Lower lobe of right lung (tissue), 2 donors: Measurements from ENCODE around the gene DUSP12. TPM values are rescaled to one million over a fixed set of nuclear protein-coding genes. Genes with fewer than 3 reads are reported as not detected.

Source experiments
- ATAC-seq, 2 donors: fragments of 200-7000 bp; cut with Tn5 transposase; one replicate each; pipeline ENCODE4 v1.9.1; 2020 to 2022; ENCODE audit warnings: mild to moderate bottlenecking in 2 of 2, moderate library complexity in 2 of 2
- DNase-seq: peaks from one replicate; pipeline ENCODE4 v3.0.0-alpha.2; 2020
- H3K27ac ChIP-seq: fragments of 200-600 bp; one replicate; pipeline ENCODE4 v1.8.0; 2022
- H3K27me3 ChIP-seq: fragments of 200-600 bp; one replicate; pipeline ENCODE4 v1.8.0; 2022; ENCODE audit warnings: low read depth
- H3K36me3 ChIP-seq: fragments of 200-600 bp; one replicate; pipeline ENCODE4 v1.8.0; 2022; ENCODE audit warnings: mild to moderate bottlenecking
- H3K4me1 ChIP-seq: fragments of 200-600 bp; one replicate; pipeline ENCODE4 v1.8.0; 2022
- H3K4me3 ChIP-seq: fragments of 200-600 bp; one replicate; pipeline ENCODE4 v1.8.0; 2022; ENCODE audit warnings: mild to moderate bottlenecking
- H3K9me3 ChIP-seq: fragments of 200-600 bp; one replicate; pipeline ENCODE4 v1.8.0; 2022
- CTCF ChIP-seq: fragments of 200-600 bp; IDR thresholded peaks from one replicate; pipeline ENCODE4 v1.8.0; 2022; ENCODE audit warnings: antibody characterized with exemption, mild to moderate bottlenecking
- intact Hi-C: fragments of 100-400 bp; cut with DNase I; formaldehyde crosslinking; loops from one replicate; pipeline ENCODE4 v1.11.0; 2022
- long read RNA-seq: library from polyadenylated mRNA; unstranded; transcript quantifications from one replicate; pipeline ENCODE4 v2.0.0, GENCODE V29; 2021
- total RNA-seq: library from RNA; stranded (reverse); fragmentation: NEBNext Ultra II Directional; extraction: Animal tissue kit (Norgen Biotek cat#: 25700); gene quantifications from one replicate; pipeline ENCODE4 v1.2.1, GENCODE V29; 2021
- donor health status: DM: no; HTN: yes; CAD: no; lungs with severe emphysema.

The DUSP12 gene
- 16.4 TPM for total RNA-seq
- long read RNA-seq, transcript DUSP12-201 (6 exons, 1,270 nt), result major isoform, 12 of 25 reads
- long read RNA-seq, partial matches to known transcripts, result 1 of 25 reads
- long read RNA-seq, other reads (novel, unspliced or antisense), result 12 of 25 reads

- peak; percentile 99 to 100 for ATAC-seq
- H3K4me1 ChIP-seq, result peaks cover 20% of the 10 kb centered on the region
- H3K9me3 ChIP-seq, result no peaks in the 10 kb centered on the region
- peaks cover 34% of the 10 kb centered on the region for H3K36me3 ChIP-seq
- no peaks in the 10 kb centered on the region for H3K27me3 ChIP-seq
- DNase-seq, result peak; percentile 95
- peak within 1 kb of the TSS; percentile 91 for H3K27ac ChIP-seq
- TF ChIP-seq CTCF, result peak; percentile 21
- intact Hi-C loops, result loop anchor here (10.0 kb wide), 1 partner anchor 265 kb away; no protein-coding TSS in a partner anchor
- H3K4me3 ChIP-seq, result peak within 1 kb of the TSS; percentile 98
Measured at GRCh38 chr1:161749509-161750407, at the start of gene DUSP12. TSS of gene DUSP12 (plus strand) at chr1:161749786. CDS start at chr1:161749802, 16 bp downstream.

- intact Hi-C loops, result no loop called here
- Histone ChIP-seq H3K4me3 (no peak overlapping the region), H3K36me3 (no peaks in the 10 kb centered on the region), H3K27me3 (no peaks in the 10 kb centered on the region), H3K4me1 (no peaks in the 10 kb centered on the region), H3K9me3 (no peaks in the 10 kb centered on the region), H3K27ac (no peak overlapping the region)
- ATAC-seq (no peak), DNase-seq (no peak)
- TF ChIP-seq CTCF, result no peak
Measured at GRCh38 chr1:161702250-161702649, 47.3 kb upstream of the DUSP12 start.

- H3K4me1 ChIP-seq, result no peaks in the 10 kb centered on the region
- TF ChIP-seq CTCF, result no peak
- H3K9me3 ChIP-seq, result no peaks in the 10 kb centered on the region
- no peaks in the 10 kb centered on the region for H3K27me3 ChIP-seq
- ATAC-seq (no peak), DNase-seq (no peak)
- intact Hi-C loops, result no loop called here
- no peaks in the 10 kb centered on the region for H3K36me3 ChIP-seq
- no peak overlapping the region for H3K4me3 ChIP-seq
- H3K27ac ChIP-seq, result no peak overlapping the region
Measured at GRCh38 chr1:161705537-161705936, 44.0 kb upstream of the DUSP12 start.

- intact Hi-C loops, result no loop called here
- DNase-seq, result no peak
- H3K4me3 ChIP-seq, result no peak overlapping the region
- TF ChIP-seq CTCF, result no peak
- H3K9me3 ChIP-seq, result no peaks in the 10 kb centered on the region
- H3K4me1 ChIP-seq, result no peaks in the 10 kb centered on the region
- no peak for ATAC-seq
- H3K27me3 ChIP-seq, result no peaks in the 10 kb centered on the region
- H3K36me3 ChIP-seq, result no peaks in the 10 kb centered on the region
- no peak overlapping the region for H3K27ac ChIP-seq
Measured at GRCh38 chr1:161706113-161706481, 43.5 kb upstream of the DUSP12 start.

- no peak for ATAC-seq
- H3K36me3 ChIP-seq, result no peaks in the 10 kb centered on the region
- no peaks in the 10 kb centered on the region for H3K27me3 ChIP-seq
- H3K9me3 ChIP-seq, result no peaks in the 10 kb centered on the region
- no peaks in the 10 kb centered on the region for H3K4me1 ChIP-seq
- intact Hi-C loops, result no loop called here
- DNase-seq, result no peak
- no peak within 1 kb of the TSS for H3K4me3 ChIP-seq
- TF ChIP-seq CTCF, result no peak
- H3K27ac ChIP-seq, result no peak within 1 kb of the TSS
Measured at GRCh38 chr1:161706482-161707347, 42.9 kb upstream of the DUSP12 start, which contains the start of gene FCRLA. TSS of gene FCRLA (plus strand) at chr1:161707229. CDS start at chr1:161707265, 36 bp downstream.
